Neural progenitor cell (in vitro differentiated cells): ENCODE measurements around the gene TMEM242. TPM values are rescaled to one million over a fixed set of nuclear protein-coding genes. Genes with fewer than 3 reads are reported as not detected.

Source experiments
- DNase-seq: peaks from one replicate; pipeline ENCODE4 v3.0.0-alpha.2; 2016; ENCODE audit warnings: low spot score
- H2AFZ ChIP-seq: fragments of 200-600 bp; sonication (generic); replicated peaks from 2 replicates; pipeline ENCODE4 v1.6.1; 2016; ENCODE audit warnings: antibody characterized with exemption
- H3F3A ChIP-seq: fragments of 200-600 bp; sonication (generic); 2 replicates; pipeline ENCODE4 v1.6.1; 2016; ENCODE audit warnings: antibody characterized with exemption, low read depth
- H3K27ac ChIP-seq: fragments of 200-600 bp; sonication (generic); 2 replicates; pipeline ENCODE4 v1.5.1; 2016; ENCODE audit warnings: mild to moderate bottlenecking
- H3K27me3 ChIP-seq: fragments of 200-600 bp; sonication (generic); 2 replicates; pipeline ENCODE4 v1.6.1; 2016; ENCODE audit warnings: mild to moderate bottlenecking, moderate library complexity
- H3K36me3 ChIP-seq: fragments of 200-600 bp; sonication (generic); 2 replicates; pipeline ENCODE4 v1.5.1; 2016
- H3K4me1 ChIP-seq: fragments of 200-600 bp; sonication (generic); 2 replicates; pipeline ENCODE4 v1.6.1; 2016; ENCODE audit warnings: mixed run types
- H3K4me2 ChIP-seq: fragments of 200-600 bp; sonication (generic); 2 replicates; pipeline ENCODE4 v1.6.1; 2016
- H3K4me3 ChIP-seq: fragments of 200-600 bp; sonication (generic); 2 replicates; pipeline ENCODE4 v1.5.1; 2016
- H3K79me2 ChIP-seq: fragments of 200-600 bp; sonication (generic); 2 replicates; pipeline ENCODE4 v1.6.1; 2016; ENCODE audit warnings: low read depth
- H3K9ac ChIP-seq: fragments of 200-600 bp; sonication (generic); 2 replicates; pipeline ENCODE4 v1.6.1; 2016
- H3K9me3 ChIP-seq: fragments of 200-600 bp; sonication (generic); 2 replicates; pipeline ENCODE4 v1.5.1; 2016; ENCODE audit warnings: low read depth
- H4K20me1 ChIP-seq: fragments of 200-600 bp; sonication (generic); 2 replicates; pipeline ENCODE4 v1.6.1; 2016; ENCODE audit warnings: low read depth
- H3K27ac Mint-ChIP-seq: 3 replicates; pipeline ENCODE4 v1.8.0; 2021; ENCODE audit warnings: mixed read lengths
- H3K27me3 Mint-ChIP-seq: 2 replicates; pipeline ENCODE4 v1.8.0; 2022; ENCODE audit warnings: low read depth, mild to moderate bottlenecking, inconsistent platforms, moderate library complexity, mixed read lengths; ENCODE audit not compliant: insufficient read depth
- H3K36me3 Mint-ChIP-seq: 3 replicates; pipeline ENCODE4 v1.8.0; 2021; ENCODE audit warnings: mixed read lengths
- H3K4me1 Mint-ChIP-seq: 3 replicates; pipeline ENCODE4 v1.8.0; 2021; ENCODE audit warnings: mixed read lengths
- H3K4me3 Mint-ChIP-seq: 3 replicates; pipeline ENCODE4 v1.8.0; 2021; ENCODE audit warnings: mild to moderate bottlenecking, moderate library complexity, mixed read lengths
- H3K9me3 Mint-ChIP-seq: 3 replicates; pipeline ENCODE4 v1.8.0; 2020; ENCODE audit warnings: mixed read lengths
- CTCF ChIP-seq: fragments of 200-600 bp; sonication (generic); IDR thresholded peaks from 2 replicates; pipeline ENCODE4 v1.5.1; 2017; ENCODE audit warnings: antibody characterized with exemption, mild to moderate bottlenecking
- EZH2 ChIP-seq: fragments of 200-600 bp; sonication (generic); IDR thresholded peaks from 2 replicates; pipeline ENCODE4 v1.6.1; 2017; ENCODE audit warnings: antibody characterized with exemption, mild to moderate bottlenecking, moderate library complexity
- EZH2phosphoT487 ChIP-seq: fragments of 200-600 bp; sonication (generic); IDR thresholded peaks from 2 replicates; pipeline ENCODE4 v1.6.1; 2017; ENCODE audit warnings: antibody characterized with exemption
- total RNA-seq: library from RNA; depleted of rRNA; stranded (reverse); fragments of >200 nt; gene quantifications from 2 replicates; pipeline ENCODE4 v1.2.3, GENCODE V29; 2015; ENCODE audit warnings: low replicate concordance

Gene TMEM242
- total RNA-seq, 1 donor from 2014 or later = 9.9 TPM

- Mint-ChIP-seq H3K4me3 (no peak overlapping the region), H3K9me3 (no peaks in the 10 kb centered on the region), H3K36me3 (peaks cover 8% of the 10 kb centered on the region), H3K27me3 (peaks cover 2% of the 10 kb centered on the region), H3K27ac (no peak overlapping the region), H3K4me1 (no peaks in the 10 kb centered on the region)
- H3K9me3 ChIP-seq = no peaks in the 10 kb centered on the region
- no peaks in the 10 kb centered on the region for H3K27me3 ChIP-seq
- peaks cover 12% of the 10 kb centered on the region for H3F3A ChIP-seq
- DNase-seq = no peak
- H3K9ac ChIP-seq = no peak overlapping the region
- no peak for TF ChIP-seq EZH2
- TF ChIP-seq CTCF = no peak
- TF ChIP-seq EZH2phosphoT487 = no peak
- no peak overlapping the region for H3K4me3 ChIP-seq
- no peaks in the 10 kb centered on the region for H4K20me1 ChIP-seq
- peaks cover 21% of the 10 kb centered on the region for H3K4me1 ChIP-seq
- H3K36me3 ChIP-seq = no peaks in the 10 kb centered on the region
- H2AFZ ChIP-seq = no peak overlapping the region
- H3K79me2 ChIP-seq = peaks cover 3% of the 10 kb centered on the region
- H3K4me2 ChIP-seq = no peak overlapping the region
- H3K27ac ChIP-seq = no peak overlapping the region
Observed at GRCh38 chr6:157289764-157290163, 33.6 kb downstream of the TMEM242 start.

GRCh38 chr6:157288575-157288974 is 34.7 kb downstream of the TMEM242 start:
- peaks cover 2% of the 10 kb centered on the region for H3K27me3 Mint-ChIP-seq
- no peaks in the 10 kb centered on the region for H3K4me1 Mint-ChIP-seq
- TF ChIP-seq EZH2 = no peak
- TF ChIP-seq EZH2phosphoT487 = no peak
- no peak for TF ChIP-seq CTCF
- Histone ChIP-seq H3K79me2 (no peaks in the 10 kb centered on the region), H3K4me2 (no peak overlapping the region), H3K27ac (no peak overlapping the region), H3K9me3 (no peaks in the 10 kb centered on the region), H4K20me1 (no peaks in the 10 kb centered on the region), H2AFZ (no peak overlapping the region), H3K4me1 (peaks cover 21% of the 10 kb centered on the region), H3K9ac (no peak overlapping the region), H3K27me3 (no peaks in the 10 kb centered on the region), H3K4me3 (no peak overlapping the region), H3K36me3 (no peaks in the 10 kb centered on the region), H3F3A (peaks cover 12% of the 10 kb centered on the region)
- no peak for DNase-seq
- H3K27ac Mint-ChIP-seq = no peak overlapping the region
- no peak overlapping the region for H3K4me3 Mint-ChIP-seq
- H3K36me3 Mint-ChIP-seq = peaks cover 8% of the 10 kb centered on the region
- no peaks in the 10 kb centered on the region for H3K9me3 Mint-ChIP-seq

GRCh38 chr6:157287923-157288322 is 35.4 kb downstream of the TMEM242 start:
- H3K79me2 ChIP-seq = no peaks in the 10 kb centered on the region
- peaks cover 12% of the 10 kb centered on the region for H3F3A ChIP-seq
- H3K9me3 ChIP-seq = no peaks in the 10 kb centered on the region
- TF ChIP-seq CTCF = no peak
- TF ChIP-seq EZH2 = no peak
- no peak for TF ChIP-seq EZH2phosphoT487
- Mint-ChIP-seq H3K36me3 (peaks cover 8% of the 10 kb centered on the region), H3K4me3 (no peak overlapping the region), H3K27ac (no peak overlapping the region), H3K4me1 (no peaks in the 10 kb centered on the region), H3K9me3 (no peaks in the 10 kb centered on the region), H3K27me3 (peaks cover 2% of the 10 kb centered on the region)
- H3K4me2 ChIP-seq = no peak overlapping the region
- H3K4me1 ChIP-seq = peaks cover 21% of the 10 kb centered on the region
- no peak overlapping the region for H2AFZ ChIP-seq
- no peak overlapping the region for H3K27ac ChIP-seq
- no peaks in the 10 kb centered on the region for H3K36me3 ChIP-seq
- no peaks in the 10 kb centered on the region for H3K27me3 ChIP-seq
- no peak overlapping the region for H3K9ac ChIP-seq
- no peak for DNase-seq
- no peak overlapping the region for H3K4me3 ChIP-seq
- H4K20me1 ChIP-seq = no peaks in the 10 kb centered on the region
